ENCODE results near the gene WSCD2.

Gene WSCD2

GRCh38 chr12:108187831-108188230 lies 58.7 kb downstream of the WSCD2 start:
- POLR2A ChIA-PET, result no interaction called here
- CTCF ChIA-PET, result no interaction called here
- no peak for DNase-seq (ENCODE audit: extremely low spot score)
- TF ChIP-seq CTCF (IDR thresholded peaks at IDR 0.05; ENCODE audit: control extremely low read depth, extremely low read depth, low read depth, missing control alignments), result no peak

GRCh38 chr12:108190529-108190928 lies 61.4 kb downstream of the WSCD2 start:
- POLR2A ChIA-PET, result no interaction called here
- DNase-seq (ENCODE audit: extremely low spot score), result no peak
- no peak for TF ChIP-seq CTCF (IDR thresholded peaks at IDR 0.05; ENCODE audit: control extremely low read depth, extremely low read depth, low read depth, missing control alignments)
- CTCF ChIA-PET, result interaction anchor here (1.2 kb wide), 1 partner anchor 11 kb away, joined by 3 read pairs; no protein-coding TSS in a partner anchor

- DNase-seq (ENCODE audit: extremely low spot score), result no peak
- TF ChIP-seq CTCF (IDR thresholded peaks at IDR 0.05; ENCODE audit: control extremely low read depth, extremely low read depth, low read depth, missing control alignments), result no peak
- ChIA-PET CTCF (interaction anchor here (1.2 kb wide), 1 partner anchor 11 kb away, joined by 3 read pairs; no protein-coding TSS in a partner anchor), POLR2A (no interaction called here)
Measured at GRCh38 chr12:108191086-108191485, 62.0 kb downstream of the WSCD2 start.

GRCh38 chr12:108191938-108192337 lies 62.9 kb downstream of the WSCD2 start:
- no peak for TF ChIP-seq CTCF (IDR thresholded peaks at IDR 0.05; ENCODE audit: control extremely low read depth, extremely low read depth, low read depth, missing control alignments)
- ChIA-PET POLR2A (no interaction called here), CTCF (interaction anchor here (1.1 to 1.5 kb wide), 4 partner anchors 10 to 202 kb away, joined by 3 to 4 read pairs (median 4); no protein-coding TSS in a partner anchor)
- DNase-seq (ENCODE audit: extremely low spot score), result no peak

GRCh38 chr12:108193493-108193892 lies 64.4 kb downstream of the WSCD2 start:
- ChIA-PET CTCF (interaction anchor here (1.0 to 2.2 kb wide), 5 partner anchors 9 to 304 kb away, joined by 3 to 8 read pairs (median 5); no protein-coding TSS in a partner anchor), POLR2A (no interaction called here)
- TF ChIP-seq CTCF (IDR thresholded peaks at IDR 0.05; ENCODE audit: control extremely low read depth, extremely low read depth, low read depth, missing control alignments), result no peak
- no peak for DNase-seq (ENCODE audit: extremely low spot score)

- peak; percentile 53 for TF ChIP-seq CTCF (IDR thresholded peaks at IDR 0.05; ENCODE audit: control extremely low read depth, extremely low read depth, low read depth, missing control alignments)
- DNase-seq (ENCODE audit: extremely low spot score), result peak; percentile 63
- POLR2A ChIA-PET, result no interaction called here
- CTCF ChIA-PET, result interaction anchor here (0.8 to 2.2 kb wide), 21 partner anchors 9 to 304 kb away, joined by 3 to 8 read pairs (median 5); no protein-coding TSS in a partner anchor
Measured at GRCh38 chr12:108193917-108194316, 64.8 kb downstream of the WSCD2 start.
